ENCODE data around the gene ARF3. TPM values are rescaled to one million over a fixed set of nuclear protein-coding genes. Genes with fewer than 3 reads are reported as not detected.

Gene ARF3
- total RNA-seq, 1 experiment from 2014 or later: 166 TPM

DNA sequence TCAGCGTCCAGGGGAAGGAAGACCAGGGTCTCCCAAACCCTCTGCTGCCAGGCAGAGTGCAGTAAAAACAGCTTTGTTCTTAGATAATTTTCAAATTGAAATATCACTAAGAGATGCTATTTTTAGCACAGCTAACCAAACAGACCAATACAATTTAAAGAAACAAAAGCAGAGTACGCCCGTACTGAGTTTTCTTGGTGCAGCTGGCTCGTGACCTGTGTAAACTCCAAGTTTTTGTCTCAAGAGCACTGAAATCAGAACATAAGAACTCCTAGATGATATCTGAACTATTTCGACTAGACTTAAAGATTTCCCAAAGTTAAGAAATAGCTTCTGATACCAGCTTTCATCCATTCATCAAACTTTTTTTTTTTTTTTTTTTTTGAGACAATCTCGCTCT lies 10.3 kb downstream of the ARF3 start:
- peaks cover 84% of the 10 kb centered on the region for H3K79me2 ChIP-seq (ENCODE audit: insufficient read depth, low read length)
- no peak overlapping the region for H2AFZ ChIP-seq (ENCODE audit: low read depth, low read length, poor library complexity, severe bottlenecking)
- ChIA-PET RAD21 (ENCODE audit: low non-redundant PET in 1 of 2, low total read pairs in 2 of 2, uncharacterized antibody in 2 of 2, unreplicated experiment in 2 of 2) (no interaction called here), CTCF (interaction anchor here (1.0 to 1.4 kb wide), 2 partner anchors 11 to 41 kb away, joined by 3 read pairs; no protein-coding TSS in a partner anchor), POLR2A (no interaction called here)
- H3K4me2 ChIP-seq (ENCODE audit: low read length): no peak overlapping the region
- intact Hi-C loops (cut with micrococcal nuclease): no loop called here
- H3K36me3 ChIP-seq (ENCODE audit: control insufficient read depth in 1 of 2, insufficient read depth in 2 of 2, low read length in 2 of 2): peaks cover under 1 to 2% of the 10 kb centered on the region in 2 experiments; a peak in 3 of 4 replicates
- no peak overlapping the region for H3K4me3 ChIP-seq (replicated peaks in 1 of 2; ENCODE audit: low read depth in 1 of 2, low read length in 2 of 2)
- H3K27me3 ChIP-seq (ENCODE audit: insufficient read depth, low read length): no peaks in the 10 kb centered on the region
- DNase-seq (ENCODE audit: low read depth, low spot score) (no peak), ATAC-seq (no peak)
- peaks cover under 1% of the 10 kb centered on the region; the same call in 1 of the 2 replicates for H4K20me1 ChIP-seq (ENCODE audit: insufficient read depth)
- BruUV-seq (replicated peaks): no TSS peak
- no peak overlapping the region for H3K9ac ChIP-seq (ENCODE audit: low read length)
- no peaks in the 10 kb centered on the region for H3K9me3 ChIP-seq (ENCODE audit: control insufficient read depth in 1 of 2, insufficient read depth in 1 of 2, low read depth in 1 of 2, low read length in 2 of 2)
- no peak overlapping the region for H3K27ac ChIP-seq (ENCODE audit: low read depth, low read length)
- H3K9me2 ChIP-seq (ENCODE audit: insufficient read depth): no peaks in the 10 kb centered on the region
- TF ChIP-seq SIN3A (IDR thresholded peaks at IDR 0.05; ENCODE audit: low read depth) (no peak), JUND (IDR thresholded peaks at IDR 0.05) (no peak), EZH2 (IDR thresholded peaks at IDR 0.05) (no peak), YY1 (IDR thresholded peaks at IDR 0.05; ENCODE audit: extremely low read depth, insufficient replicate concordance, low read depth, low read length) (no peak), ZFX (IDR thresholded peaks at IDR 0.05) (no peak), FOSL1 (IDR thresholded peaks at IDR 0.05; ENCODE audit: low read depth) (no peak), POLR2A (IDR thresholded peaks at IDR 0.05; ENCODE audit: borderline replicate concordance, extremely low read depth, insufficient read depth, insufficient read length) (no peak), TCF7L2 (IDR thresholded peaks at IDR 0.05; ENCODE audit: borderline replicate concordance, extremely low read depth, insufficient read depth, insufficient read length) (no peak), EZH2phosphoT487 (IDR thresholded peaks at IDR 0.05; ENCODE audit: borderline replicate concordance) (no peak), CBX3 (IDR thresholded peaks at IDR 0.05; ENCODE audit: low read depth) (no peak), ELF1 (IDR thresholded peaks at IDR 0.05; ENCODE audit: borderline replicate concordance, low read depth) (no peak), SP1 (IDR thresholded peaks at IDR 0.05; ENCODE audit: low read depth) (no peak)
- TF ChIP-seq, protein P1, sequence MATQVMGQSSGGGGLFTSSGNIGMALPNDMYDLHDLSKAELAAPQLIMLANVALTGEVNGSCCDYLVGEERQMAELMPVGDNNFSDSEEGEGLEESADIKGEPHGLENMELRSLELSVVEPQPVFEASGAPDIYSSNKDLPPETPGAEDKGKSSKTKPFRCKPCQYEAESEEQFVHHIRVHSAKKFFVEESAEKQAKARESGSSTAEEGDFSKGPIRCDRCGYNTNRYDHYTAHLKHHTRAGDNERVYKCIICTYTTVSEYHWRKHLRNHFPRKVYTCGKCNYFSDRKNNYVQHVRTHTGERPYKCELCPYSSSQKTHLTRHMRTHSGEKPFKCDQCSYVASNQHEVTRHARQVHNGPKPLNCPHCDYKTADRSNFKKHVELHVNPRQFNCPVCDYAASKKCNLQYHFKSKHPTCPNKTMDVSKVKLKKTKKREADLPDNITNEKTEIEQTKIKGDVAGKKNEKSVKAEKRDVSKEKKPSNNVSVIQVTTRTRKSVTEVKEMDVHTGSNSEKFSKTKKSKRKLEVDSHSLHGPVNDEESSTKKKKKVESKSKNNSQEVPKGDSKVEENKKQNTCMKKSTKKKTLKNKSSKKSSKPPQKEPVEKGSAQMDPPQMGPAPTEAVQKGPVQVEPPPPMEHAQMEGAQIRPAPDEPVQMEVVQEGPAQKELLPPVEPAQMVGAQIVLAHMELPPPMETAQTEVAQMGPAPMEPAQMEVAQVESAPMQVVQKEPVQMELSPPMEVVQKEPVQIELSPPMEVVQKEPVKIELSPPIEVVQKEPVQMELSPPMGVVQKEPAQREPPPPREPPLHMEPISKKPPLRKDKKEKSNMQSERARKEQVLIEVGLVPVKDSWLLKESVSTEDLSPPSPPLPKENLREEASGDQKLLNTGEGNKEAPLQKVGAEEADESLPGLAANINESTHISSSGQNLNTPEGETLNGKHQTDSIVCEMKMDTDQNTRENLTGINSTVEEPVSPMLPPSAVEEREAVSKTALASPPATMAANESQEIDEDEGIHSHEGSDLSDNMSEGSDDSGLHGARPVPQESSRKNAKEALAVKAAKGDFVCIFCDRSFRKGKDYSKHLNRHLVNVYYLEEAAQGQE (IDR thresholded peaks at IDR 0.05; ENCODE audit: low read depth): no peak
- TF ChIP-seq, protein P2, sequence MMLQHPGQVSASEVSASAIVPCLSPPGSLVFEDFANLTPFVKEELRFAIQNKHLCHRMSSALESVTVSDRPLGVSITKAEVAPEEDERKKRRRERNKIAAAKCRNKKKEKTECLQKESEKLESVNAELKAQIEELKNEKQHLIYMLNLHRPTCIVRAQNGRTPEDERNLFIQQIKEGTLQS (IDR thresholded peaks at IDR 0.05): no peak
- no peaks in the 10 kb centered on the region for H3K4me1 ChIP-seq (ENCODE audit: control insufficient read depth in 1 of 2, insufficient read depth in 2 of 2, low read length in 2 of 2)

All from HCT116 (cell line).